GM19455 (cell line): ENCODE measurements around the gene TENM4.

Experiments
- ATAC-seq: cut with Tn5 transposase; IDR thresholded peaks from one replicate; pipeline ENCODE4 v1.9.1; 2021; ENCODE audit not compliant: unreplicated experiment

The TENM4 gene

DNA sequence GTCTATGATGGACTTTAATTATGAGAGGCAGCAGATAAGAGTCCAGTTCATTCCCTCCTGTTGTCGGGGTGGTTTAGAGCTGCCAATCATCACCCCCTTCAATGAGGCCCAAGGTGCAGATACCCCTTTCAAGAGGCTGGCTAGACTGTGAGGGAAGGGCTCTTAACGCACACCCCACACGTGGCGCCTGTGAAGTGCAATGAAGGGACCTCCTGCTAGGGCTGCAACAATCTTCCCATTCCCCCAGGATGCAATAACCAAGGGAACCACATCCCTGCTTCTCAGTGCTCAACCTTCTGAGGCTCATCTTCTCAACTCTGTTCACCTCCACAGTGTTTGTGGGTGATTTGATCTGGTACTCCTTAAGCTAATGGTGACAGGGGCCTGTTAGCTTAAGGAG lies 19.0 kb downstream of the TENM4 start:
- no peak for ATAC-seq

GRCh38 chr11:79419120-79419519 lies 21.7 kb downstream of the TENM4 start:
- no peak for ATAC-seq

GRCh38 chr11:79418241-79418640 lies 22.6 kb downstream of the TENM4 start:
- no peak for ATAC-seq

- ATAC-seq: no peak
Observed at GRCh38 chr11:79417069-79417920, 23.5 kb downstream of the TENM4 start.

DNA sequence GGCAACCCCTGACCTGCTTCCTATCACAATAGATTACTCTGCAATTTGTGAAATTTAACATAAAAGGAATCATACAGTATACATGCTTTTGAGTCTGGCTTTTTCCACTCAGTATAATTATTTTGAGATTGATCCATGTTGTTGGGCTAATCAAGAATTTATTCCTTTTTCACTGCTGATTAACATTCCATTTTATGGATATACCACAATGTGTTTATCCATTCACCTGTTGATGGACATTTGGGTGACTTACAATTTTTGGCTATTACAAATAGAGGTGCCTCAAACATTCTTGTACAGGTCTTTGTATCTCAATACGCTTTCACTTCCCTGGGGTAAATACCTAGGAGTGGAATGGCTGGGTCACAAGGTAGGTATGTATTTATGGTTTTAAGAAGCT lies 24.9 kb downstream of the TENM4 start:
- no peak for ATAC-seq

DNA sequence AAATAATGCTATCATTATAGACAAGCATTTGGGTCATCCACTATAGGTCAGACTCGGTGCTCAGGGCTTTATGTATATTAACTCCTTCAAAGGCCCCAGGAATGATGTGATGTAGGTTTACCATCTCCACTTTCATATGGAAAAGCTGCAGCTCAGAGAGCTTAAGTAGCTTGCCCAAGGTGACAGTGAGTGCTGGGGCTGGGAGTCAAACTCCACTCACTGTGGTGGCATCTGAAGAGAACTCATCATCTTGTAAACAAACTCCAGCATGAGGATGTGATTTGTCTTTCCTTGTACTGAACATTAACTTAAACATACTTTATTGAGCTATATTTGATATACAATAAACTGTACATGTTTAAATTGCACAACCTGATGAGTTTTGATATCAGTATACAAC lies 25.4 kb downstream of the TENM4 start:
- ATAC-seq: no peak

GRCh38 chr11:79414644-79415317 lies 26.0 kb downstream of the TENM4 start:
- no peak for ATAC-seq

DNA sequence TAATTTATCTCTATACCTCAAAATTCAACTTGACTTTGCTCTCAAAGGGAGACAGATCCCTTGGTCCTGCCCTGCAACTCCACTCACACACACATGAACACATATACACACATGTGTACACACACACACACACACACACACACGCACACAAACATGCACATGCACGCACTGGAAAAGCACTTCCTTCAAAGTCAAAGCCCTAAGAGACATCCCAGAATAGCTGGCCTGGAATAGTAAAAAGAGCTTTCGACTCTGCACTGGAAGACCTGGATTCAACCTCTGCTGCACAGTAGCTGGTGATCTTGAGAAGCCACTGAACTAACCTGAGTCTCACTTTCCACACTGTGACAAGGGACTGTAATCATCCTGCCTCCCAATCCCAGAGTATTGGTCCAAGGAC lies 26.8 kb downstream of the TENM4 start:
- ATAC-seq: no peak

DNA sequence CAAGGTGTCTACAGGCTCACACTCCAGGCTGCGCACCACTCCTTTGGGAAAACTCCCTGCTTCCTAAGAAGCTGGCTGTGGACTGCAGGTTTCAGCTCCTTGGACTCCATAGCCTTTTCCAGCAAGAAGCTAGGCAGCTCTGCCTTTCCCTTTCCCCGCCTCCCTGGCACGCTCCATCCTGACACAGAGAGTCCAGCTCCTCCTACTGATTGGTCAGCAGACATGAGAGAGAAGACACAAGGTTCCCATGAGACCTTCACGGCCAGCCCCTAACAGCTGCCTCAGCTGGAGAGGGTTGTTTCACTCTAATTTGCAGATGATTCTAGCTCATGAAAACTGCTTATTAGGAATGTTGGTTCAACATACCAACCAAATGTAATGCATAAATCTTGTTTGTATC lies 27.6 kb downstream of the TENM4 start:
- no peak for ATAC-seq

DNA sequence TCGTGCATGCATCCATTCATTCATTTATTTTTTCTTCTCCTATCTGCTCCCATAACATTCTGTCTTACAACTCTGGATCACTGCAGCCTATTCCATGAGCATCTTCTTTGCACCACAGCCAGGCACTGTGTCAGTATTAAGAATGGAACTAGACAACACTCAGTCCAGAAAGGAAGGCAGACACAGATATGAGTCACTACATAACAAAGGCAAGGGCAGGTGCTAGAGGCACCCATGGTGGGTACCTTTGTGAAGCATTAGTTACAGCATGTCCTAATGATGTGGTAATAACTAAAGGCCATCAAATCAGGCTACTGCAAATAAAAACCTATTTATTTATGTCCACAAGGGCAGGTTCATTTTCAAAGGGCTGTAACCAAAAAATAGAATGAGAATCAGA lies 28.1 kb downstream of the TENM4 start:
- no peak for ATAC-seq

- no peak for ATAC-seq
Observed at GRCh38 chr11:79409330-79409729, 31.5 kb downstream of the TENM4 start.

- peak; percentile 93 for ATAC-seq
Observed at GRCh38 chr11:79406376-79406775, 34.5 kb downstream of the TENM4 start.

- no peak for ATAC-seq
Observed at GRCh38 chr11:79404806-79405205, 36.0 kb downstream of the TENM4 start.

DNA sequence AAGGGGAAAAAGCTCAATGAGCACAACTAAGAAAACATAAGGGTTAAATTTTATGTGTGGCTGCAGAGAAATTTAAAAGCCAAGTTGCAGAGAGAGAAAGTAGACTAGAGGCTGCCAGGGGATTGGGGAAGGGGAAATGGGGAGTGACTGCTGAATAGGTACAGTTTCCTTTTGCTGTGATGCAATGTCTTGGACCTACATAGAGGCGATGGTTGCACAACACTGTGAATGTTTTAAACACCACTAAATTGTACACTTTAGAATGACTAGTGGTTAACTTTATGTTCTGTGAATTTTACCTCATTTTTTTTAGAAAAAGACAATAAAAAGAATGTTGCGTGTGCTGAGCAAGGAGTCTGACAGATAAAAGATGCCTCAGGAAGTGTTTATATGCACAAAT lies 36.5 kb downstream of the TENM4 start:
- no peak for ATAC-seq

- no peak for ATAC-seq
Observed at GRCh38 chr11:79403839-79404238, 37.0 kb downstream of the TENM4 start.

- ATAC-seq: no peak
Observed at GRCh38 chr11:79402912-79403311, 37.9 kb downstream of the TENM4 start.

GRCh38 chr11:79400717-79401330 lies 40.0 kb downstream of the TENM4 start:
- ATAC-seq: no peak

DNA sequence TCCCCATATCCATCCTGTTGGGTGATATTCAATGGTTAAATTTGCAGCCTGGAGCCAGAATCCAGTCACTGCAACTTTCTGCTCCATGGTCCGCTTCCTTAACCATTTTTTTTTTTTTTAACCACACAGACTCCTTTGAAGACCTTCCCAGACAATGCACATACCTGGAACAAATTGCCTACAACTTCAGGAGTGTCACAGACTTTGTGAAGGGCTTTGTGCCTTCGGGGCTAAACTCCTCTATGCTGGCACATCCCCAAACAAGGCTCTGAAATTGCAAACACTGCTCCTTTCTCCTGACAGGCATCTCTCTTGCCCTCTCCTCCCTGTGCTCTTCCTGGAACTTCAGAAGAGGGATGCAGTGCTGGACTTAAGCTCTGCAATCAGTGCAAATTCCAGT lies 40.6 kb downstream of the TENM4 start:
- no peak for ATAC-seq

DNA sequence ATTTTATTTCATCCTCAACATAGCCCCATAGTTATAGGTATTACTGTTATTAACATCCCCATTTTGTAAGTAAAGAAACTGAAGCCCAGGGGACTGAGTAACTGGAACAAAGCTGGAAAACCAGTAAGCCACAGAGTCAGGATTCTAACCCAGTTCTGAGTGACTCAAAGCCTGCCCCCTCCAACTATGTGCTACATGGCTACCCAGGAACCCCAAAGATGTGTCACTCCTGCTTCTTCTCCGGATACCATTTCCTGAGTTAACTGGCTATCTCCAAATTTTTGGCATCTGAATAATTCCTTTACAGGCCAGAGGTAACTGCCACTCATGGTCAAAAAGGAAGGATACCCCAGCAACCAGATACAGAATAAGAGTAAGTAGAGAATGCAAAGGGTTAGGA lies 43.6 kb downstream of the TENM4 start:
- no peak for ATAC-seq

DNA sequence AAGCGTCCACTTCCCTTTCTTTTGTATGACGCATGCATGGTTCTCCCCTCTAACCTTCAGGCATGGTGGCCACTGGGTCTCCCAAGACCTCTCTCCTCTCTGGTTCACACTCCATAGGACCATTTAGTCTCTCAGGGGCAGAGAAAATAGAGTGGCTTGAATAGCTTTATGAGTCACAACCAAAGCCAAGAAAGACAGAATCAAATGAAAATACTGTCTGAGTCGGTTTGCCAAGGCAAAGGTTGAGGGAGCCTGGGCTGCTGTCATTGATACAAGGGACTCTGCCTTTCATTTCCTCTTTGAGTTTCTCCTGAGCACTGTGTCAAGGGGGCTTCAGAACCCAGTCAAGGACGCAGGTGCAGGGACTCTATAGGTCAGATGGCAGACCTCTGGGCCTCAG lies 44.2 kb downstream of the TENM4 start:
- no peak for ATAC-seq

- ATAC-seq: no peak
Observed at GRCh38 chr11:79396001-79396400, 44.8 kb downstream of the TENM4 start.

GRCh38 chr11:79393362-79394043 lies 47.3 kb downstream of the TENM4 start:
- no peak for ATAC-seq
